Prostate gland (tissue), 2 donors: Measurements from ENCODE around the gene TLE5.

Experiments
- POLR2A ChIP-seq: fragments of 450-650 bp; IDR thresholded peaks from one replicate; pipeline ENCODE4 v1.6.1; 2016; ENCODE audit warnings: antibody characterized with exemption, mild to moderate bottlenecking
- POLR2AphosphoS5 ChIP-seq: sonication (generic); formaldehyde crosslinking; IDR thresholded peaks from one replicate; pipeline ENCODE4 v1.6.1; 2017; ENCODE audit warnings: antibody characterized with exemption
- TF ChIP-seq, protein P1 (sequence below), 4 experiments: fragments of 200-600 bp in 2 of 4; fragments of 450-650 bp in 2 of 4; sonication (generic) in 2 of 4; IDR thresholded peaks; 1 replicate in 3 of 4; 2 replicates in 1 of 4; pipeline ENCODE4 v1.5.1; 2016 to 2019; ENCODE audit warnings: antibody characterized with exemption in 4 of 4, mild to moderate bottlenecking in 2 of 4, moderate library complexity in 2 of 4

- TF ChIP-seq POLR2AphosphoS5: peak; percentile 50
- TF ChIP-seq, protein P1, sequence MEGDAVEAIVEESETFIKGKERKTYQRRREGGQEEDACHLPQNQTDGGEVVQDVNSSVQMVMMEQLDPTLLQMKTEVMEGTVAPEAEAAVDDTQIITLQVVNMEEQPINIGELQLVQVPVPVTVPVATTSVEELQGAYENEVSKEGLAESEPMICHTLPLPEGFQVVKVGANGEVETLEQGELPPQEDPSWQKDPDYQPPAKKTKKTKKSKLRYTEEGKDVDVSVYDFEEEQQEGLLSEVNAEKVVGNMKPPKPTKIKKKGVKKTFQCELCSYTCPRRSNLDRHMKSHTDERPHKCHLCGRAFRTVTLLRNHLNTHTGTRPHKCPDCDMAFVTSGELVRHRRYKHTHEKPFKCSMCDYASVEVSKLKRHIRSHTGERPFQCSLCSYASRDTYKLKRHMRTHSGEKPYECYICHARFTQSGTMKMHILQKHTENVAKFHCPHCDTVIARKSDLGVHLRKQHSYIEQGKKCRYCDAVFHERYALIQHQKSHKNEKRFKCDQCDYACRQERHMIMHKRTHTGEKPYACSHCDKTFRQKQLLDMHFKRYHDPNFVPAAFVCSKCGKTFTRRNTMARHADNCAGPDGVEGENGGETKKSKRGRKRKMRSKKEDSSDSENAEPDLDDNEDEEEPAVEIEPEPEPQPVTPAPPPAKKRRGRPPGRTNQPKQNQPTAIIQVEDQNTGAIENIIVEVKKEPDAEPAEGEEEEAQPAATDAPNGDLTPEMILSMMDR (IDR thresholded peaks at IDR 0.05): no peak
- no peak for TF ChIP-seq POLR2A
Observed at GRCh38 chr19:3055741-3056416, 6.4 kb downstream of the TLE5 start.
